ENCODE results near the gene HUWE1. TPM values are rescaled to one million over a fixed set of nuclear protein-coding genes. Genes with fewer than 3 reads are reported as not detected.
A peak's percentile ranks its signal among the peaks of the same experiment; 100 is the strongest.

Gene HUWE1
- total RNA-seq, 2 experiments from 2014 or later, result 544 to 560 TPM

GRCh38 chrX:53684415-53685192 is 1.9 kb downstream of the HUWE1 start:
- Mint-ChIP-seq H3K27me3 (no peaks in the 10 kb centered on the region), H3K27ac (peak overlapping the region; percentile 96), H3K36me3 (peaks cover 49% of the 10 kb centered on the region), H3K4me3 (peak overlapping the region; percentile 92), H3K9me3 (no peaks in the 10 kb centered on the region), H3K4me1 (ENCODE audit: low read depth) (peaks cover 21% of the 10 kb centered on the region)
- POLR2A ChIA-PET, result interaction anchor here (0.8 to 6.3 kb wide), 5 partner anchors 30 to 359 kb away, joined by 3 to 202 read pairs (median 6); partner anchors contain the start of gene PHF8
- CTCF ChIA-PET, result interaction anchor here (0.7 to 1.5 kb wide), 6 partner anchors 9 to 148 kb away, joined by 3 to 5 read pairs (median 4); no protein-coding TSS in a partner anchor
- no peak for DNase-seq
- intact Hi-C loops (cut with micrococcal nuclease), result loop anchor here (1.0 to 2.0 kb wide), 4 partner anchors 30 to 360 kb away; partner anchors contain the start of gene PHF8

GRCh38 chrX:53683556-53684414 is 2.7 kb downstream of the HUWE1 start:
- Mint-ChIP-seq H3K36me3 (peaks cover 55% of the 10 kb centered on the region), H3K4me3 (peak overlapping the region; percentile 92), H3K4me1 (ENCODE audit: low read depth) (peaks cover 27% of the 10 kb centered on the region), H3K9me3 (no peaks in the 10 kb centered on the region), H3K27me3 (no peaks in the 10 kb centered on the region), H3K27ac (peak overlapping the region; percentile 96)
- ChIA-PET CTCF (interaction anchor here (0.6 to 1.5 kb wide), 8 partner anchors 9 to 148 kb away, joined by 3 to 5 read pairs (median 4); no protein-coding TSS in a partner anchor), POLR2A (interaction anchor here (0.8 to 6.3 kb wide), 5 partner anchors 31 to 360 kb away, joined by 3 to 202 read pairs (median 6); partner anchors contain the start of gene PHF8)
- intact Hi-C loops (cut with micrococcal nuclease), result loop anchor here (1.0 to 2.0 kb wide), 4 partner anchors 31 to 361 kb away; partner anchors contain the start of gene PHF8
- peak; percentile 95 for DNase-seq

GRCh38 chrX:53682885-53683555 is 3.5 kb downstream of the HUWE1 start:
- Mint-ChIP-seq H3K27ac (peak overlapping the region; percentile 96), H3K9me3 (no peaks in the 10 kb centered on the region), H3K27me3 (no peaks in the 10 kb centered on the region), H3K4me3 (peak overlapping the region; percentile 92), H3K36me3 (peaks cover 61% of the 10 kb centered on the region), H3K4me1 (ENCODE audit: low read depth) (peaks cover 34% of the 10 kb centered on the region)
- ChIA-PET POLR2A (interaction anchor here (0.7 to 6.3 kb wide), 3 partner anchors 10 to 32 kb away, joined by 3 to 202 read pairs (median 3); no protein-coding TSS in a partner anchor), CTCF (interaction anchor here (1.4 to 1.5 kb wide), 2 partner anchors 13 to 32 kb away, joined by 3 to 4 read pairs; no protein-coding TSS in a partner anchor)
- peak; percentile 60 for DNase-seq
- intact Hi-C loops (cut with micrococcal nuclease), result no loop called here

GRCh38 chrX:53681661-53682060 is 4.9 kb downstream of the HUWE1 start:
- DNase-seq, result peak; percentile 37
- Mint-ChIP-seq H3K4me3 (peak overlapping the region; percentile 92), H3K4me1 (ENCODE audit: low read depth) (peaks cover 40% of the 10 kb centered on the region), H3K9me3 (no peaks in the 10 kb centered on the region), H3K27ac (peak overlapping the region; percentile 96), H3K36me3 (peaks cover 71% of the 10 kb centered on the region), H3K27me3 (no peaks in the 10 kb centered on the region)
- CTCF ChIA-PET, result interaction anchor here (0.6 kb wide), 1 partner anchor 43 kb away, joined by 3 read pairs; no protein-coding TSS in a partner anchor
- intact Hi-C loops (cut with micrococcal nuclease), result loop anchor here (2.0 kb wide), 1 partner anchor 501 kb away; the partner anchor contains the start of gene FAM120C
- POLR2A ChIA-PET, result interaction anchor here (6.3 kb wide), 1 partner anchor 33 kb away, joined by 202 read pairs; no protein-coding TSS in a partner anchor

GRCh38 chrX:53678667-53679066 is 7.9 kb downstream of the HUWE1 start:
- Mint-ChIP-seq H3K9me3 (no peaks in the 10 kb centered on the region), H3K4me1 (ENCODE audit: low read depth) (peaks cover 62% of the 10 kb centered on the region), H3K27me3 (no peaks in the 10 kb centered on the region), H3K27ac (peak overlapping the region; percentile 69), H3K36me3 (peaks cover 78% of the 10 kb centered on the region), H3K4me3 (peak overlapping the region; percentile 16)
- ChIA-PET POLR2A (no interaction called here), CTCF (interaction anchor here (0.6 to 1.0 kb wide), 4 partner anchors 20 to 160 kb away, joined by 3 to 4 read pairs (median 3); no protein-coding TSS in a partner anchor)
- intact Hi-C loops (cut with micrococcal nuclease), result no loop called here
- no peak for DNase-seq

GRCh38 chrX:53677286-53677685 is 9.2 kb downstream of the HUWE1 start:
- intact Hi-C loops (cut with micrococcal nuclease), result no loop called here
- peaks cover 62% of the 10 kb centered on the region for H3K4me1 Mint-ChIP-seq (ENCODE audit: low read depth)
- DNase-seq, result no peak
- ChIA-PET CTCF (no interaction called here), POLR2A (interaction anchor here (0.6 kb wide), 1 partner anchor 70 kb away, joined by 3 read pairs; no protein-coding TSS in a partner anchor)
- H3K4me3 Mint-ChIP-seq, result no peak overlapping the region
- no peak overlapping the region for H3K27ac Mint-ChIP-seq
- no peaks in the 10 kb centered on the region for H3K9me3 Mint-ChIP-seq
- H3K36me3 Mint-ChIP-seq, result peaks cover 69% of the 10 kb centered on the region
- no peaks in the 10 kb centered on the region for H3K27me3 Mint-ChIP-seq

- Mint-ChIP-seq H3K4me1 (ENCODE audit: low read depth) (peaks cover 56% of the 10 kb centered on the region), H3K4me3 (no peak overlapping the region), H3K27ac (no peak overlapping the region), H3K36me3 (peaks cover 58% of the 10 kb centered on the region), H3K9me3 (no peaks in the 10 kb centered on the region), H3K27me3 (no peaks in the 10 kb centered on the region)
- DNase-seq, result no peak
- CTCF ChIA-PET, result interaction anchor here (0.9 kb wide), 1 partner anchor 79 kb away, joined by 4 read pairs; no protein-coding TSS in a partner anchor
- intact Hi-C loops (cut with micrococcal nuclease), result no loop called here
- POLR2A ChIA-PET, result no interaction called here
Measured at GRCh38 chrX:53674581-53674980, 11.9 kb downstream of the HUWE1 start.

GRCh38 chrX:53669258-53669657 is 17.3 kb downstream of the HUWE1 start:
- no peak overlapping the region for H3K4me3 Mint-ChIP-seq
- H3K4me1 Mint-ChIP-seq (ENCODE audit: low read depth), result peaks cover 45% of the 10 kb centered on the region
- POLR2A ChIA-PET, result no interaction called here
- H3K27ac Mint-ChIP-seq, result no peak overlapping the region
- intact Hi-C loops (cut with micrococcal nuclease), result no loop called here
- CTCF ChIA-PET, result interaction anchor here (1.5 kb wide), 1 partner anchor 14 kb away, joined by 4 read pairs; no protein-coding TSS in a partner anchor
- peaks cover 42% of the 10 kb centered on the region for H3K36me3 Mint-ChIP-seq
- no peak for DNase-seq
- no peaks in the 10 kb centered on the region for H3K9me3 Mint-ChIP-seq
- no peaks in the 10 kb centered on the region for H3K27me3 Mint-ChIP-seq

GRCh38 chrX:53666171-53666570 is 20.3 kb downstream of the HUWE1 start:
- Mint-ChIP-seq H3K9me3 (no peaks in the 10 kb centered on the region), H3K36me3 (peaks cover 49% of the 10 kb centered on the region), H3K27ac (peak overlapping the region; percentile 61), H3K4me3 (no peak overlapping the region), H3K27me3 (no peaks in the 10 kb centered on the region), H3K4me1 (ENCODE audit: low read depth) (peaks cover 54% of the 10 kb centered on the region)
- POLR2A ChIA-PET, result no interaction called here
- CTCF ChIA-PET, result no interaction called here
- DNase-seq, result no peak
- intact Hi-C loops (cut with micrococcal nuclease), result no loop called here

GRCh38 chrX:53660004-53660403 is 26.5 kb downstream of the HUWE1 start:
- Mint-ChIP-seq H3K4me3 (no peak overlapping the region), H3K4me1 (ENCODE audit: low read depth) (peaks cover 46% of the 10 kb centered on the region), H3K9me3 (no peaks in the 10 kb centered on the region), H3K36me3 (peaks cover 42% of the 10 kb centered on the region), H3K27ac (no peak overlapping the region), H3K27me3 (no peaks in the 10 kb centered on the region)
- ChIA-PET CTCF (no interaction called here), POLR2A (no interaction called here)
- intact Hi-C loops (cut with micrococcal nuclease), result no loop called here
- DNase-seq, result no peak

GRCh38 chrX:53659039-53659438 is 27.5 kb downstream of the HUWE1 start:
- Mint-ChIP-seq H3K27me3 (no peaks in the 10 kb centered on the region), H3K36me3 (peaks cover 44% of the 10 kb centered on the region), H3K4me3 (no peak overlapping the region), H3K27ac (peak overlapping the region; percentile 34), H3K9me3 (no peaks in the 10 kb centered on the region), H3K4me1 (ENCODE audit: low read depth) (peaks cover 53% of the 10 kb centered on the region)
- DNase-seq, result no peak
- POLR2A ChIA-PET, result no interaction called here
- intact Hi-C loops (cut with micrococcal nuclease), result no loop called here
- CTCF ChIA-PET, result interaction anchor here (0.7 kb wide), 1 partner anchor 19 kb away, joined by 3 read pairs; no protein-coding TSS in a partner anchor
